Endothelial cell of umbilical vein (primary cell): ENCODE results near the gene CARNS1. TPM values are rescaled to one million over a fixed set of nuclear protein-coding genes. Genes with fewer than 3 reads are reported as not detected.

Experiments used
- BruUV-seq: library from RNA; stranded (reverse); fragments of 400-500 nt; replicated peaks from 2 replicates; lab custom pipeline; 2021; lab: Mats Ljungman, UMichigan
- CTCF ChIA-PET: fragments of 300-600, 350-600 bp; sonication (Branson Sonifier 250); formaldehyde crosslinking; loops from one replicate; lab custom pipeline; 2021; ENCODE audit warnings: antibody characterized with exemption, inconsistent platforms; lab: Charles Lee
- POLR2A ChIA-PET: fragments of 300-600, 350-600 bp; sonication (Branson Sonifier 250); formaldehyde crosslinking; loops from one replicate; lab custom pipeline; 2021; ENCODE audit warnings: antibody characterized with exemption, inconsistent platforms; lab: Charles Lee
- DNase-seq: peaks from one replicate; pipeline ENCODE4 v3.0.0-alpha.2; 2011; ENCODE audit warnings: low read depth, low spot score
- FAIRE-seq: peaks from 2 replicates; lab custom pipeline; 2011; peaks lifted over from hg19 to GRCh38; lab: Jason Lieb, UNC
- H2AFZ ChIP-seq: 2 replicates; pipeline ENCODE4 v1.6.0; 2012; ENCODE audit warnings: low read depth, low read length, control low read depth, inconsistent platforms
- H3K27ac ChIP-seq: 2 replicates; pipeline ENCODE4 v1.5.1; 2011; ENCODE audit warnings: low read depth, mild to moderate bottlenecking, control low read depth, low read length, moderate library complexity; ENCODE audit not compliant: insufficient read depth
- H3K27me3 ChIP-seq, 2 experiments: 2 replicates each; pipeline versions ENCODE4 v1.6.0 to v1.6.1; 2011; ENCODE audit warnings: low read length in 2 of 2, mixed read lengths in 1 of 2; ENCODE audit not compliant: control insufficient read depth in 2 of 2, insufficient read depth in 2 of 2
- H3K36me3 ChIP-seq, 2 experiments: 2 replicates in 1 of 2; 3 replicates in 1 of 2; pipeline ENCODE4 v1.5.1; 2011; ENCODE audit warnings: low read length in 2 of 2, mild to moderate bottlenecking in 1 of 2, moderate library complexity in 1 of 2; ENCODE audit not compliant: control insufficient read depth in 2 of 2, insufficient read depth in 2 of 2; ENCODE audit errors: extremely low read depth in 1 of 2
- H3K4me1 ChIP-seq: 3 replicates; pipeline ENCODE4 v1.5.1; 2011; ENCODE audit warnings: mild to moderate bottlenecking, low read length; ENCODE audit not compliant: control insufficient read depth, insufficient read depth; ENCODE audit errors: extremely low read depth
- H3K4me2 ChIP-seq: 2 replicates; pipeline ENCODE4 v1.6.1; 2011; ENCODE audit warnings: low read length, control low read depth, mixed read lengths; ENCODE audit not compliant: insufficient read depth
- H3K4me3 ChIP-seq, 3 experiments: fragments of 200-600 bp in 1 of 3; sonication (generic), shearing (Covaris generic) in 1 of 3; replicated peaks in 1 of 3; 2 replicates each; pipeline ENCODE4 v1.5.1; 2011 to 2016; ENCODE audit warnings: control low read depth in 3 of 3, low read length in 3 of 3, mild to moderate bottlenecking in 2 of 3, inconsistent platforms in 1 of 3, low read depth in 1 of 3, moderate library complexity in 1 of 3; ENCODE audit not compliant: insufficient read depth in 1 of 3
- H3K79me2 ChIP-seq: 2 replicates; pipeline ENCODE4 v1.6.0; 2012; ENCODE audit warnings: low read length, inconsistent platforms; ENCODE audit not compliant: control insufficient read depth, insufficient read depth
- H3K9ac ChIP-seq: replicated peaks from 2 replicates; pipeline ENCODE3; 2011; ENCODE audit warnings: low read length, control low read depth; ENCODE audit not compliant: insufficient read depth; ENCODE audit errors: extremely low read depth
- H3K9me1 ChIP-seq: replicated peaks from 3 replicates; pipeline ENCODE4 v1.6.0; 2011; ENCODE audit warnings: mild to moderate bottlenecking, low read length; ENCODE audit not compliant: control insufficient read depth, insufficient read depth; ENCODE audit errors: extremely low read depth
- H3K9me3 ChIP-seq: replicated peaks from 2 replicates; pipeline ENCODE4 v1.5.1; 2012; ENCODE audit warnings: low read length, inconsistent platforms; ENCODE audit not compliant: control insufficient read depth, insufficient read depth
- H4K20me1 ChIP-seq: replicated peaks from 2 replicates; pipeline ENCODE3; 2011; ENCODE audit warnings: mild to moderate bottlenecking, low read length; ENCODE audit not compliant: control insufficient read depth, insufficient read depth; ENCODE audit errors: extremely low read depth
- CTCF ChIP-seq, 2 donors: IDR thresholded peaks; 1 replicate in 1 of 2; 2 replicates in 1 of 2; pipeline ENCODE4 v1.5.1; 2011; ENCODE audit warnings: low read length in 2 of 2, mild to moderate bottlenecking in 2 of 2, moderate library complexity in 2 of 2, control low read depth in 1 of 2, inconsistent platforms in 1 of 2, low read depth in 1 of 2; ENCODE audit not compliant: insufficient read depth in 1 of 2; ENCODE audit errors: extremely low read depth in 1 of 2
- EZH2 ChIP-seq: IDR thresholded peaks from 2 replicates; pipeline ENCODE4 v1.6.1; 2012; ENCODE audit warnings: borderline replicate concordance, low read depth, mild to moderate bottlenecking, moderate library complexity, low read length, inconsistent platforms; ENCODE audit not compliant: severe bottlenecking
- FOS ChIP-seq: IDR thresholded peaks from 2 replicates; pipeline ENCODE4 v1.6.1; 2011; ENCODE audit warnings: mild to moderate bottlenecking, low read length, moderate library complexity, borderline replicate concordance; ENCODE audit not compliant: insufficient read depth
- GATA2 ChIP-seq: IDR thresholded peaks from 2 replicates; pipeline ENCODE4 v1.7.0; 2011; ENCODE audit warnings: low read depth, mild to moderate bottlenecking, moderate library complexity, mixed read lengths, low read length; ENCODE audit not compliant: insufficient read length, insufficient read depth
- JUN ChIP-seq: IDR thresholded peaks from 2 replicates; pipeline ENCODE4 v1.6.1; 2011; ENCODE audit warnings: borderline replicate concordance, low read depth; ENCODE audit not compliant: insufficient read length, insufficient read depth
- MAX ChIP-seq: IDR thresholded peaks from 2 replicates; pipeline ENCODE4 v1.6.1; 2011; ENCODE audit not compliant: insufficient read depth, insufficient read length
- MYC ChIP-seq: IDR thresholded peaks from one replicate; pipeline ENCODE4 v1.6.1; 2011; ENCODE audit warnings: mild to moderate bottlenecking, low read depth, low read length
- POLR2A ChIP-seq: IDR thresholded peaks from 2 replicates; pipeline ENCODE4 v1.6.1; 2012; ENCODE audit warnings: low read depth, mild to moderate bottlenecking, control low read depth, low read length
- POLR2AphosphoS5 ChIP-seq: IDR thresholded peaks from 2 replicates; pipeline ENCODE4 v1.6.1; 2012; ENCODE audit warnings: low read depth, mild to moderate bottlenecking, control low read depth, low read length, moderate library complexity; ENCODE audit not compliant: insufficient read depth
- dilution Hi-C: fragments of 300-500 bp; cut with MboI; formaldehyde crosslinking; loops from one replicate; pipeline ENCODE4 v1.15.0; 2019; ENCODE audit warnings: low sequenced_read_pairs; ENCODE audit not compliant: extremely low pct_ligation_motif_present
- intact Hi-C: fragments of 100-400 bp; cut with micrococcal nuclease; formaldehyde crosslinking; loops from one replicate; pipeline ENCODE4 v1.10.0; 2022
- polyA plus RNA-seq, 4 experiments: library from polyadenylated mRNA; depleted of rRNA in 3 of 4; stranded (reverse) in 3 of 4; unstranded in 1 of 4; fragments of >200 nt; gene quantifications; 2 replicates each; pipeline versions ENCODE4 v1.2.1 to v1.2.3, GENCODE V29; 2011 to 2012; ENCODE audit warnings: missing spikeins in 1 of 4
- total RNA-seq: library from RNA; stranded (reverse); gene quantifications from 2 replicates; pipeline ENCODE4 v1.2.3, GENCODE V29; 2021

Gene CARNS1
- total and polyA plus RNA-seq, 2 donors (not counting 3 experiments of a cell fraction or from before 2014, with no cell fraction given), result 0.14 to 0.35 TPM

- ChIA-PET CTCF (interaction anchor here (1.8 kb wide), 1 partner anchor 27 kb away, joined by 8 read pairs; the partner anchor contains the start of gene PPP1CA), POLR2A (no interaction called here)
- H3K36me3 ChIP-seq, result peaks cover 0 to 16% of the 10 kb centered on the region in 2 experiments
- peak within 1 kb of the TSS; percentile 66 for H3K9ac ChIP-seq
- intact Hi-C loops, result loop anchor here (1.0 to 2.0 kb wide), 3 partner anchors 15 to 78 kb away; partner anchors contain the start of genes CORO1B and TMEM134
- H3K4me2 ChIP-seq, result peak within 1 kb of the TSS; percentile 49
- no peaks in the 10 kb centered on the region for H3K9me3 ChIP-seq
- TF ChIP-seq GATA2, result no peak
- TF ChIP-seq POLR2A, result peak; percentile 96
- no peak for TF ChIP-seq MAX
- no peak for TF ChIP-seq JUN
- peak; percentile 98 for TF ChIP-seq POLR2AphosphoS5
- TF ChIP-seq CTCF (IDR thresholded peaks at IDR 0.05; ENCODE audit: extremely low read depth in 1 of 2, insufficient read depth in 1 of 2, low read depth in 1 of 2, low read length in 2 of 2), result no peak
- TF ChIP-seq EZH2, result no peak
- no peak for TF ChIP-seq FOS
- no peak for TF ChIP-seq MYC
- peak within 1 kb of the TSS; percentile 46 to 91 (median 75) for H3K4me3 ChIP-seq
- H4K20me1 ChIP-seq, result no peaks in the 10 kb centered on the region
- H3K27ac ChIP-seq, result peak within 1 kb of the TSS; percentile 38
- H3K9me1 ChIP-seq, result no peaks in the 10 kb centered on the region
- DNase-seq (peak; percentile 98), FAIRE-seq (peak; percentile 94)
- H3K27me3 ChIP-seq, result no peaks in the 10 kb centered on the region
- no peaks in the 10 kb centered on the region for H3K4me1 ChIP-seq
- dilution Hi-C loops, result no loop called here
- peak within 1 kb of the TSS; percentile 70 for H2AFZ ChIP-seq
- peaks cover 10% of the 10 kb centered on the region for H3K79me2 ChIP-seq
- BruUV-seq, result TSS peak; percentile 50
Measured at GRCh38 chr11:67428052-67429001, 12.8 kb downstream of the CARNS1 start, which contains the start of gene RPS6KB2. Gene RPS6KB2, plus strand, starts transcription at chr11:67428494. Its CDS starts 52 bp downstream, at chr11:67428546.
